DMS153 treated with DMSO at 0.1 percent for 48 hours (cell line): ENCODE measurements around the gene SMIM21.
A peak's percentile ranks its signal among the peaks of the same experiment; 100 is the strongest.

Source experiments
- DNase-seq: peaks from one replicate; lab custom pipeline; 2025; ENCODE audit not compliant: unreplicated experiment; lab: John Stamatoyannopoulos, UW

Gene SMIM21

GRCh38 chr18:75428490-75428889, 987 bp upstream of the SMIM21 start:
- no peak for DNase-seq

GRCh38 chr18:75422341-75422910, 5.1 kb downstream of the SMIM21 start:
- no peak for DNase-seq

- no peak for DNase-seq
Measured at GRCh38 chr18:75421656-75422055, 5.8 kb downstream of the SMIM21 start.

GRCh38 chr18:75418293-75419005, 9.1 kb downstream of the SMIM21 start:
- DNase-seq: no peak

- DNase-seq: no peak
Measured at GRCh38 chr18:75410611-75411010, 16.9 kb downstream of the SMIM21 start.

GRCh38 chr18:75409806-75410205, 17.7 kb downstream of the SMIM21 start:
- DNase-seq: no peak

GRCh38 chr18:75408554-75409506, 18.7 kb downstream of the SMIM21 start:
- DNase-seq: no peak

GRCh38 chr18:75407468-75408437, 19.8 kb downstream of the SMIM21 start:
- DNase-seq: no peak

- DNase-seq: no peak
Measured at GRCh38 chr18:75406491-75407445, 20.7 kb downstream of the SMIM21 start.

GRCh38 chr18:75405351-75405750, 22.2 kb downstream of the SMIM21 start:
- no peak for DNase-seq

- DNase-seq: no peak
Measured at GRCh38 chr18:75400366-75400765, 27.1 kb downstream of the SMIM21 start.

- no peak for DNase-seq
Measured at GRCh38 chr18:75395137-75395536, 32.4 kb downstream of the SMIM21 start.

- no peak for DNase-seq
Measured at GRCh38 chr18:75393721-75394120, 33.8 kb downstream of the SMIM21 start.

GRCh38 chr18:75392226-75392578, 35.3 kb downstream of the SMIM21 start:
- DNase-seq: no peak

GRCh38 chr18:75391279-75392225, 36.0 kb downstream of the SMIM21 start:
- DNase-seq: peak; percentile 7

GRCh38 chr18:75390854-75391253, 36.6 kb downstream of the SMIM21 start:
- DNase-seq: no peak

- DNase-seq: no peak
Measured at GRCh38 chr18:75384144-75384543, 43.4 kb downstream of the SMIM21 start.
